Breast epithelium (tissue), 3 donors: ENCODE data around the gene NCKAP5L.

Experiments used
- POLR2A ChIP-seq: fragments of 450-650 bp; IDR thresholded peaks from one replicate; pipeline ENCODE4 v1.6.1; 2016; ENCODE audit warnings: antibody characterized with exemption, mild to moderate bottlenecking, moderate library complexity
- TF ChIP-seq, protein P1 (sequence below), 3 donors: fragments of 450-650 bp; IDR thresholded peaks; one replicate each; pipeline ENCODE4 v1.5.1; 2016 to 2017; ENCODE audit warnings: antibody characterized with exemption in 3 of 3, mild to moderate bottlenecking in 3 of 3, moderate library complexity in 3 of 3

DNA sequence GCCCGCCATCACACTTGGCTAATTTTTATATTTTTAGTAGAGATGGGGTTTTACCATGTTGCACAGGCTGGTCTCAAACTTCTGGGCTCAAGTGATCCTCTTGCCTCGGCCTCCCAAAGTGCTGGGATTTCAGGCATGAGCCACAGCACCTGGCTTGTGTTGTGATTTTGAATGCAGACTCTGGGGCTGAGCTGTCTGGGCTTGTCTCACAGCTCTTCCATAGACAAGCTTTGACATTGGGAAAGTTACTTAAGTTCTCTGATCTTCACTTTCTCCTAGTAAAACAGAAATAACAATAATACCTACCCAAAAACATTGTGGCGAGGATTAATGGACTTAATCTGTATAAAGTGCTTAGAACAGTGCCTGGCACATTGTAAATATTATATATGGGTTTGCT is 50.9 kb downstream of the NCKAP5L start:
- TF ChIP-seq POLR2A, result no peak
- TF ChIP-seq, protein P1, sequence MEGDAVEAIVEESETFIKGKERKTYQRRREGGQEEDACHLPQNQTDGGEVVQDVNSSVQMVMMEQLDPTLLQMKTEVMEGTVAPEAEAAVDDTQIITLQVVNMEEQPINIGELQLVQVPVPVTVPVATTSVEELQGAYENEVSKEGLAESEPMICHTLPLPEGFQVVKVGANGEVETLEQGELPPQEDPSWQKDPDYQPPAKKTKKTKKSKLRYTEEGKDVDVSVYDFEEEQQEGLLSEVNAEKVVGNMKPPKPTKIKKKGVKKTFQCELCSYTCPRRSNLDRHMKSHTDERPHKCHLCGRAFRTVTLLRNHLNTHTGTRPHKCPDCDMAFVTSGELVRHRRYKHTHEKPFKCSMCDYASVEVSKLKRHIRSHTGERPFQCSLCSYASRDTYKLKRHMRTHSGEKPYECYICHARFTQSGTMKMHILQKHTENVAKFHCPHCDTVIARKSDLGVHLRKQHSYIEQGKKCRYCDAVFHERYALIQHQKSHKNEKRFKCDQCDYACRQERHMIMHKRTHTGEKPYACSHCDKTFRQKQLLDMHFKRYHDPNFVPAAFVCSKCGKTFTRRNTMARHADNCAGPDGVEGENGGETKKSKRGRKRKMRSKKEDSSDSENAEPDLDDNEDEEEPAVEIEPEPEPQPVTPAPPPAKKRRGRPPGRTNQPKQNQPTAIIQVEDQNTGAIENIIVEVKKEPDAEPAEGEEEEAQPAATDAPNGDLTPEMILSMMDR (IDR thresholded peaks at IDR 0.05), result no peak
